Loucy (cell line): ENCODE data around the gene MARCKS.

ENCODE experiments used
- H2AFZ ChIP-seq: fragments of 200-600 bp; sonication (generic); 2 replicates; pipeline ENCODE4 v1.6.0; 2016; ENCODE audit warnings: antibody characterized with exemption, mild to moderate bottlenecking, low read length, moderate library complexity
- H3F3A ChIP-seq: fragments of 200-600 bp; 2 replicates; pipeline ENCODE4 v1.6.0; 2016; ENCODE audit warnings: antibody characterized with exemption, low read depth, mild to moderate bottlenecking
- H3K27me3 ChIP-seq: fragments of 200-600 bp; sonication (generic); 2 replicates; pipeline ENCODE4 v1.6.1; 2014; ENCODE audit warnings: low read length, mild to moderate bottlenecking; ENCODE audit not compliant: insufficient read depth, poor library complexity, severe bottlenecking
- H3K36me3 ChIP-seq: fragments of 200-600 bp; sonication (generic); 2 replicates; pipeline ENCODE4 v1.6.1; 2016; ENCODE audit warnings: low read length; ENCODE audit not compliant: insufficient read depth
- H3K4me1 ChIP-seq: fragments of 200-600 bp; sonication (generic); 2 replicates; pipeline ENCODE4 v1.5.1; 2014; ENCODE audit warnings: low read length, mild to moderate bottlenecking; ENCODE audit not compliant: insufficient read depth, poor library complexity, severe bottlenecking
- H3K4me2 ChIP-seq: fragments of 200-600 bp; sonication (generic); 2 replicates; pipeline ENCODE4 v1.6.0; 2014; ENCODE audit warnings: antibody characterized with exemption, low read length, low read depth, mild to moderate bottlenecking; ENCODE audit not compliant: poor library complexity, severe bottlenecking
- H3K4me3 ChIP-seq: fragments of 200-600 bp; sonication (generic); 2 replicates; pipeline ENCODE4 v1.5.1; 2014; ENCODE audit warnings: low read length, mild to moderate bottlenecking, mixed read lengths; ENCODE audit not compliant: poor library complexity, severe bottlenecking
- H3K79me2 ChIP-seq: fragments of 200-600 bp; sonication (generic); 2 replicates; pipeline ENCODE4 v1.6.1; 2014; ENCODE audit warnings: low read length; ENCODE audit not compliant: insufficient read depth
- H3K9ac ChIP-seq: fragments of 200-600 bp; sonication (generic); 2 replicates; pipeline ENCODE4 v1.6.0; 2014; ENCODE audit warnings: mild to moderate bottlenecking, low read depth, low read length, moderate library complexity; ENCODE audit not compliant: poor library complexity, severe bottlenecking
- H3K9me2 ChIP-seq: fragments of 200-600 bp; sonication (generic); replicated peaks from 2 replicates; pipeline ENCODE4 v1.6.1; 2016; ENCODE audit warnings: low read depth, low read length, mixed read lengths
- H3K9me3 ChIP-seq: fragments of 200-600 bp; sonication (generic); 2 replicates; pipeline ENCODE4 v1.6.1; 2014; ENCODE audit warnings: mild to moderate bottlenecking, antibody characterized with exemption, low read length, low read depth; ENCODE audit not compliant: insufficient read depth
- H4K20me1 ChIP-seq: fragments of 200-600 bp; sonication (generic); 2 replicates; pipeline ENCODE4 v1.6.0; 2014; ENCODE audit warnings: antibody characterized with exemption, low read length, mild to moderate bottlenecking; ENCODE audit not compliant: insufficient read depth, poor library complexity, severe bottlenecking
- EZH2phosphoT487 ChIP-seq: fragments of 200-600 bp; IDR thresholded peaks from 2 replicates; pipeline ENCODE4 v1.6.1; 2018; ENCODE audit warnings: antibody characterized with exemption, mild to moderate bottlenecking, moderate library complexity, borderline replicate concordance
- TF ChIP-seq, protein P1 (sequence below): fragments of 200-600 bp; sonication (generic); conservative IDR thresholded peaks from 2 replicates; pipeline ENCODE4 v1.5.1; 2014; ENCODE audit warnings: mild to moderate bottlenecking, antibody characterized with exemption, low read length

Gene MARCKS

DNA sequence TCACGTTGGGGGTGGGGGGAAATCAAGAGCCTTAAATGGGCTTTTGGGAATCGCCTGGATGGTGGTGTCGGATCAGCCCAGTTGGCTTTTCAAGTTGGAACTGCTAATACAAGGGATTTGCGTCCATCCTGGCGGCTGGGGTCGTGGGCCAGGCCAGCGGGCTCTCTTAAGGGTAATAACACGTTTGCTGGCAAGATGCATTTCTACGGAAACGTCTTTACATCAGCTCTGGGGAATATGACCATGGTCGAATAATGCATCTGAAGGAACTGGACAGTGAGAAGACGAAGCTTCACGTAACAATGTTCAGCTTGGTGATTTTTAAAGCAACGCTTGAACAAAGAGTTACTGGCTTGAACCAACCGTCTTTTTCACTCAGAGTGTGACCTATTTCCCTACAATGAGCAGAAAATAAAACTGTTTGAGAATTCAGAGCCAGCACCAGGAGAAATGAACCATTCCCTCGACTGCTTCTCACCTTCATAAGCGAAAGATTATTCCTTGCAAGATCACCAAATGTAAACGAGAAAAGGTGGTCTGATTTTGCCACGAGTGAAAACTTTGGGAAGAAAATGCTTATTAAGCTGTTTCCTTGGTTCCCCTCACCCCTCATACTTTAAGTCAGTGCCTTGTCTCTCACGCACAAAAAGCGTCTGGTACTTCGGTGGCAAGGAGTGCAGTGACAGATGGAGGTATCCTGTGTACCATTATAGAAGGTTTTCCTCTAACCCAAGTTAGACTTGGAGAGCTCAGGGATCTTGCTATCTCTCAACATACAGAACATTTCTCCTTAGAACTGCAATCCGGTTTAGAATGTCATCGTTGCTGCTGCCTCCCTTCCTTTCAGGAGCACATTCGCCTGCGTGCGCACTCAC is 1.4 kb upstream of the MARCKS start:
- Histone ChIP-seq H3K9me2 (no peaks in the 10 kb centered on the region), H2AFZ (no peak overlapping the region), H3K36me3 (no peaks in the 10 kb centered on the region), H3K4me3 (no peak overlapping the region), H3K4me2 (no peak overlapping the region), H3F3A (no peaks in the 10 kb centered on the region), H3K9ac (no peak overlapping the region), H4K20me1 (no peaks in the 10 kb centered on the region), H3K79me2 (no peaks in the 10 kb centered on the region), H3K9me3 (no peaks in the 10 kb centered on the region), H3K4me1 (no peaks in the 10 kb centered on the region), H3K27me3 (no peaks in the 10 kb centered on the region)
- TF ChIP-seq, protein P1, sequence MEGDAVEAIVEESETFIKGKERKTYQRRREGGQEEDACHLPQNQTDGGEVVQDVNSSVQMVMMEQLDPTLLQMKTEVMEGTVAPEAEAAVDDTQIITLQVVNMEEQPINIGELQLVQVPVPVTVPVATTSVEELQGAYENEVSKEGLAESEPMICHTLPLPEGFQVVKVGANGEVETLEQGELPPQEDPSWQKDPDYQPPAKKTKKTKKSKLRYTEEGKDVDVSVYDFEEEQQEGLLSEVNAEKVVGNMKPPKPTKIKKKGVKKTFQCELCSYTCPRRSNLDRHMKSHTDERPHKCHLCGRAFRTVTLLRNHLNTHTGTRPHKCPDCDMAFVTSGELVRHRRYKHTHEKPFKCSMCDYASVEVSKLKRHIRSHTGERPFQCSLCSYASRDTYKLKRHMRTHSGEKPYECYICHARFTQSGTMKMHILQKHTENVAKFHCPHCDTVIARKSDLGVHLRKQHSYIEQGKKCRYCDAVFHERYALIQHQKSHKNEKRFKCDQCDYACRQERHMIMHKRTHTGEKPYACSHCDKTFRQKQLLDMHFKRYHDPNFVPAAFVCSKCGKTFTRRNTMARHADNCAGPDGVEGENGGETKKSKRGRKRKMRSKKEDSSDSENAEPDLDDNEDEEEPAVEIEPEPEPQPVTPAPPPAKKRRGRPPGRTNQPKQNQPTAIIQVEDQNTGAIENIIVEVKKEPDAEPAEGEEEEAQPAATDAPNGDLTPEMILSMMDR: no peak
- TF ChIP-seq EZH2phosphoT487: no peak

DNA sequence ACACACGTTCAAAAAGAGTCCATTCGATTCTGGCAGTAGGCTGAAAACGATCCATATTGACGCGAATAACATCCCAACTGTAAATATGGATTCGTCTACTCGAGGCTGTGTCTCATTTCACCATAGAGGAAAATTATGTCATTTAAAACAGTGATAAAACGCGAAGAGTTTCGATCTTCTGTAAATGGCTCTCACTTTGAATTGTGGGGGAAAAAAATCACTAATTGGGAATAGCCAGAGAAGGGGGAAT is 845 bp upstream of the MARCKS start:
- Histone ChIP-seq H2AFZ (no peak overlapping the region), H3K4me2 (no peak overlapping the region), H3K9me2 (no peaks in the 10 kb centered on the region), H3K4me3 (no peak overlapping the region), H4K20me1 (no peaks in the 10 kb centered on the region), H3K79me2 (no peaks in the 10 kb centered on the region), H3K9ac (no peak overlapping the region), H3F3A (no peaks in the 10 kb centered on the region), H3K27me3 (no peaks in the 10 kb centered on the region), H3K36me3 (no peaks in the 10 kb centered on the region), H3K9me3 (no peaks in the 10 kb centered on the region), H3K4me1 (no peaks in the 10 kb centered on the region)
- TF ChIP-seq, protein P1: no peak
- TF ChIP-seq EZH2phosphoT487: no peak

DNA sequence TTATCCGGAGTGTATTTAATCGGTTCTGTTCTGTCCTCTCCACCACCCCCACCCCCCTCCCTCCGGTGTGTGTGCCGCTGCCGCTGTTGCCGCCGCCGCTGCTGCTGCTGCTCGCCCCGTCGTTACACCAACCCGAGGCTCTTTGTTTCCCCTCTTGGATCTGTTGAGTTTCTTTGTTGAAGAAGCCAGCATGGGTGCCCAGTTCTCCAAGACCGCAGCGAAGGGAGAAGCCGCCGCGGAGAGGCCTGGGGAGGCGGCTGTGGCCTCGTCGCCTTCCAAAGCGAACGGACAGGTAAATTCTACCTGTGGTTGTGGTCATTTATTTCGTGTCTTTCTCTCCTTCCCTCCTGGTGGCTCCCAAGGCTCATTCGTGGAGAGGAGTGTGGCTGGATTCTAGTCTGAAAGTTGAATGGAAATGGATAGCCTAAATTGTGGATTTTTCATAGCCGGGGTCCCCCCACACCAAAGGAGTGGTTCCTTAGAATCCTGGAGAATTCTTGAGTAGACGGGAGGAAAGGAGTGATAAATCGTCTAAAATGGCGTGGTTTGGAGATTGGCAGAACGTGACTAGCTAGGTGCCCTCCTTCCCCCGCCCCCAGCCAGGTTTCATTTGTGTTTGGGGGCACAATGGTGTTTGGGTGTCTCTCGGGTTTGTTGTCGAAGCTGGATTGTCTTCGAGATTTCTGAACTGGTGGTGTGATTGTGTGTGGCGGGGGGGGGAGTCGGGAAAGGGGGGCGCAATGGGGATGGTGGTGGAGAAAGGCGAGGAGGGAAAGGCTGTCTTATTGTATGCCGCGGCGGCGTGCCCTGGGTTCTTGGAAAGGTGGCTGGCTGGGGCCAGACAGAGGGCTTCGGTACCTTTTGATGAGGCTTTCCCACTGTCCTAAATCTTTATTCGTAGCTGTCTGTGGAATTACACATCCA is 673 bp downstream of the MARCKS start:
- Histone ChIP-seq H3K9me3 (no peaks in the 10 kb centered on the region), H3K4me3 (no peak overlapping the region), H3K4me1 (no peaks in the 10 kb centered on the region), H3K4me2 (no peak overlapping the region), H3K27me3 (no peaks in the 10 kb centered on the region), H4K20me1 (no peaks in the 10 kb centered on the region), H3K79me2 (no peaks in the 10 kb centered on the region), H2AFZ (no peak overlapping the region), H3K36me3 (no peaks in the 10 kb centered on the region), H3F3A (no peaks in the 10 kb centered on the region), H3K9ac (no peak overlapping the region), H3K9me2 (no peaks in the 10 kb centered on the region)
- no peak for TF ChIP-seq EZH2phosphoT487
- TF ChIP-seq, protein P1: no peak
